ENCODE data around the gene GPC4. TPM values are rescaled to one million over a fixed set of nuclear protein-coding genes. Genes with fewer than 3 reads are reported as not detected.

Gene GPC4
- total RNA-seq, 4 donors from 2014 or later, result 8.5 to 17.4 (median 12.3) TPM

DNA sequence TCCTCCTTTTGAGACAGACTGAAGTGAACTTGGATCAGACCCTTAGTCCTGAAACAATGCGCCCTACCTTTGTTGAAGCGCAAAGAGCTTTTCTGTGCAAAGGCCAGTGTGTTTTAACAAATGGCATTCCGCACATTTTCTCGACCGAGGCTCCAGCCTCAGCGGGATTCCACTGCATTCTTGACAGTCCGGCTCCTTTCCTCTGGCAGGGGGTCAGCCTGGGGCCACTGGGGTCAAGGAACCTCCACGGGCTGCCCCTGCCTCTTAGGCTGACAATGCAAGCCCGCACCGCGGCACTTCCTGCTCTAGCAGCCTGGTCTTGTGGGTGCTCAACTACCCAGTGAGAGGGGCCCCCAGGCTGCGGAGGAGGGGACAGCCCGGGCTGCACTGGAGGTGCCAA, 150.0 kb downstream of the GPC4 start:
- Histone ChIP-seq H3K27ac (peak overlapping the region in 2 of 3 donors; percentile 46 to 50), H3K27me3 (no peaks in the 10 kb centered on the region), H3K4me1 (peaks cover 0 to 4% of the 10 kb centered on the region in 2 donors), H3K36me3 (no peaks in the 10 kb centered on the region), H3K4me3 (replicated peaks in 1 of 3) (no peak overlapping the region), H3K9me3 (no peaks in the 10 kb centered on the region)
- intact Hi-C loops (cut with DNase I), result no loop called here
- TF ChIP-seq POLR2A (IDR thresholded peaks at IDR 0.05), result no peak
- TF ChIP-seq, protein P1, sequence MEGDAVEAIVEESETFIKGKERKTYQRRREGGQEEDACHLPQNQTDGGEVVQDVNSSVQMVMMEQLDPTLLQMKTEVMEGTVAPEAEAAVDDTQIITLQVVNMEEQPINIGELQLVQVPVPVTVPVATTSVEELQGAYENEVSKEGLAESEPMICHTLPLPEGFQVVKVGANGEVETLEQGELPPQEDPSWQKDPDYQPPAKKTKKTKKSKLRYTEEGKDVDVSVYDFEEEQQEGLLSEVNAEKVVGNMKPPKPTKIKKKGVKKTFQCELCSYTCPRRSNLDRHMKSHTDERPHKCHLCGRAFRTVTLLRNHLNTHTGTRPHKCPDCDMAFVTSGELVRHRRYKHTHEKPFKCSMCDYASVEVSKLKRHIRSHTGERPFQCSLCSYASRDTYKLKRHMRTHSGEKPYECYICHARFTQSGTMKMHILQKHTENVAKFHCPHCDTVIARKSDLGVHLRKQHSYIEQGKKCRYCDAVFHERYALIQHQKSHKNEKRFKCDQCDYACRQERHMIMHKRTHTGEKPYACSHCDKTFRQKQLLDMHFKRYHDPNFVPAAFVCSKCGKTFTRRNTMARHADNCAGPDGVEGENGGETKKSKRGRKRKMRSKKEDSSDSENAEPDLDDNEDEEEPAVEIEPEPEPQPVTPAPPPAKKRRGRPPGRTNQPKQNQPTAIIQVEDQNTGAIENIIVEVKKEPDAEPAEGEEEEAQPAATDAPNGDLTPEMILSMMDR (IDR thresholded peaks at IDR 0.05), result no peak
- DNase-seq, result peak; percentile 69 to 77
- 6 to 17% methylated on average over 2 to 6 of the region's 13 CpGs for WGBS, 2 donors

DNA sequence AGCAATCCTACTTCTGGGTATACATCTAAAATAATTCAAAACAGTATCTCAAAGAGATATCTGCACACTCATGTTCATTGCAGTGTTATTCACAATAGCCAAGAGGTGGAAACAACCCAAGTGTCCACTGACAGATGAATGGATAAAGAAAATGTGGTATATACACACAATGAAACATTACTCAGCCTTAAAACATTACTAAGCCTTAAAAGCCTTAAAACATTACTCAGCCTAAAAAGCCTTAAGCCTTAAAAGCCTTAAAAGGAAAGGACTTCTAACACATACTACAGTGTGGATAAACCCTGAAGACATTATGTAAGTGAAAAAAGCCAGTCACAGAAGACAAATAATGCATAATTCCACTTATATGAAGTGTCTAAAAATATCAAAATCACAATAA, 156.8 kb downstream of the GPC4 start:
- no peaks in the 10 kb centered on the region for H3K9me3 ChIP-seq
- H3K27me3 ChIP-seq, result no peaks in the 10 kb centered on the region
- H3K36me3 ChIP-seq, result no peaks in the 10 kb centered on the region
- no peak overlapping the region for H3K4me3 ChIP-seq (replicated peaks in 1 of 3)
- no peaks in the 10 kb centered on the region for H3K4me1 ChIP-seq
- H3K27ac ChIP-seq, result no peak overlapping the region
- intact Hi-C loops (cut with DNase I), result no loop called here
- TF ChIP-seq, protein P1 (IDR thresholded peaks at IDR 0.05), result no peak
- DNase-seq, result no peak

DNA sequence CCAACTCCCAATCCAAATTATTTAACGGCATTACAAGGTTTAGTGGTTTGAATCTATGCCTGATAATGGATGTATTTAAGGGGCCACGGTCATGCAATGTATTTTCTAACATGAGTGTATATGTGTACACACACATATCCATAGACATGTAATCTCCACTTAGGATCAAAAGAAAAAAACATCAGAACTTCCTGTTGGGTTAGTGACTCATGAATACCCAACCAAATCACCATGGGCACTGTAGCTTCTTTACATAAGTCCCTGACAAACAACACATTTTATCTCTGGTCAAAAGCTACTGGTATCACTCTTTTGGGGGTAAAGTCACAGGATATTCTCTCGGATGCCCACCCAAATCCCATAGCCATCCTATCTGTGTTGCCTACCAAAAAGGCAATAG, 160.6 kb downstream of the GPC4 start:
- no peaks in the 10 kb centered on the region for H3K9me3 ChIP-seq
- H3K27me3 ChIP-seq, result no peaks in the 10 kb centered on the region
- intact Hi-C loops (cut with DNase I), result no loop called here
- WGBS, 2 donors, result 88 to 91% methylated on average over 3 of the region's 3 CpGs
- no peak overlapping the region for H3K27ac ChIP-seq
- no peak for TF ChIP-seq POLR2A (IDR thresholded peaks at IDR 0.05)
- TF ChIP-seq, protein P1 (IDR thresholded peaks at IDR 0.05), result no peak
- no peaks in the 10 kb centered on the region for H3K36me3 ChIP-seq
- DNase-seq, result no peak
- H3K4me3 ChIP-seq (replicated peaks in 1 of 3), result no peak overlapping the region
- H3K4me1 ChIP-seq, result no peaks in the 10 kb centered on the region

DNA sequence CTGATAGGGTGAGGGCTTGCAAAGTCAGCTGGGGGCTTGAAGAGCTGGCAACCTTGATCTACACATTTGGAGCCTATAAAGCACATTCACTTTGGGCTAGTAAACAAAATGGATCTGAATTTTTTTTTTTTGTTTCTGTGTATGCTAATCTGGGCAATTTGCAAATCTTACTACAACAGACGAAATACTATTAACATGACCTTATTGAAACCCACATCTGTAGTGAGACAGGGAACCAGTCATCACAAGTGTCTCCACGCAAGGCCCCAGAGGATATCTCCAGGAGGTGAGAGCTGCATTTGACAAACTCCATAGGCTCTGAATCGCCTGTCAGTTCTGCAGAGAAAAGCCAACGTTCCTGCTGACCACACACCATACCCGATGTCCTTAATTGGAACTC, 164.1 kb downstream of the GPC4 start:
- Histone ChIP-seq H3K4me1 (peaks cover 7 to 10% of the 10 kb centered on the region in 2 donors), H3K36me3 (no peaks in the 10 kb centered on the region), H3K4me3 (replicated peaks in 1 of 3) (no peak overlapping the region), H3K9me3 (no peaks in the 10 kb centered on the region), H3K27ac (no peak overlapping the region), H3K27me3 (no peaks in the 10 kb centered on the region)
- intact Hi-C loops (cut with DNase I), result no loop called here
- no peak for TF ChIP-seq POLR2A (IDR thresholded peaks at IDR 0.05)
- TF ChIP-seq, protein P1 (IDR thresholded peaks at IDR 0.05), result no peak
- WGBS, 2 donors, result 84 to 86% methylated on average over 2 to 4 of the region's 5 CpGs
- no peak for DNase-seq

DNA sequence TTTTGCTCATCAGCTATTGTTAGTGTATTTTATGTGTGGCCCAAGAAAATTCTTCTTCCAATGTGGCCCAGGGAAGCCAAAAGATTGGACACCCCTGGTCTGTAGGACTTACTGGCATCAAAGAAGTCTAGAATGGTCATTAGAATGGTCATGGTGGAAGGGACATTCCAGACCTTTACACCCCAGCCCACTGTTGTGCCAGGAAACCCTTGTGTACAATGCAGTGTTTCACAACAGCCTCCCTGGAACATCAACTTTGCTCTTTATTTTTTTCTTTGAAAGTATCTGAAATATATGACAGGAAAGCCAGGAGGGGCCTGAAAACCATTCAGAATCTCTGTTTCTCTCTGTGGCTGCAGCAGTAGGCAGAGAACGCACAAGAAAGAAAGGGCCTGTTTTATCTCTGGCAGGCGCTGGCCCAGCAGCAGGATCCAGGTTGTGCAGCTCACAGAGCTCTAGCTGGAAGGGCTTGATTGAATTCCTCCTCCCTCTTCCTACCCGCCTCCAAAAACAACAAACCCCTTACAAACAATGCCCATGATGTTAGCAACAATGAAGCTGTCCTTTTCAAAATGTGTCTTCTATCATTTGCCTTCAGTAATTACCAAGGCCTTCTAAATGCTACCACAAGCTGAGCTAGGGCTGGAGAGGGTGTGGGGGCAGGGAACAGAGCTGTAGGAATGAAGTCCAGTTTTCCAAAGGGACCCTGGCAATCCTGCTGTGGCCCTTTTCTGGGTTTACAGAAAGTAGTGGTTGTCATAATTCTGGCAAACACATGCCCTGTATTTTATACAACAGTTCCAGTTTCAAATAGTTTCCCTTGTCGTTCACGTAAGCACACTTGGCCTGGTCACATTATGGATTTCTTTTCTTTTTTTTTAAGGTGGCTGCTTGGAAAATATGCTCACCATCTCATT, 164.8 kb downstream of the GPC4 start:
- no peaks in the 10 kb centered on the region for H3K27me3 ChIP-seq
- intact Hi-C loops (cut with DNase I), result no loop called here
- no peak for DNase-seq
- H3K4me3 ChIP-seq (replicated peaks in 1 of 3), result no peak overlapping the region
- no peak for TF ChIP-seq POLR2A (IDR thresholded peaks at IDR 0.05)
- TF ChIP-seq, protein P1 (IDR thresholded peaks at IDR 0.05), result no peak
- H3K4me1 ChIP-seq, result peaks cover 7 to 10% of the 10 kb centered on the region in 2 donors
- 72 to 75% methylated on average over 5 of the region's 5 CpGs for WGBS, 2 donors
- no peaks in the 10 kb centered on the region for H3K9me3 ChIP-seq
- no peaks in the 10 kb centered on the region for H3K36me3 ChIP-seq
- no peak overlapping the region for H3K27ac ChIP-seq

All from thyroid gland (tissue), 4 donors.